IMR-90 (cell line): ENCODE results near the gene KDF1. TPM values are rescaled to one million over a fixed set of nuclear protein-coding genes. Genes with fewer than 3 reads are reported as not detected.
A peak's percentile ranks its signal among the peaks of the same experiment; 100 is the strongest.

ENCODE experiments used
- ATAC-seq: fragments of 200-7000 bp; cut with Tn5 transposase; 2 replicates; pipeline ENCODE4 v1.9.1; 2020; ENCODE audit warnings: low read depth, mild to moderate bottlenecking, moderate library complexity
- BruUV-seq: library from RNA; stranded (reverse); fragments of 400-500 nt; replicated peaks from 2 replicates; lab custom pipeline; 2021; lab: Mats Ljungman, UMichigan
- CTCF ChIA-PET: fragments of 300-600 bp; formaldehyde crosslinking; extraction: SDS; loops from one replicate; lab custom pipeline; 2021; ENCODE audit warnings: antibody characterized with exemption; lab: Yijun Ruan, JAX
- POLR2A ChIA-PET: fragments of 300-600 bp; sonication (Branson Sonifier 250); formaldehyde crosslinking; loops from one replicate; lab custom pipeline; 2022; ENCODE audit warnings: antibody characterized with exemption; ENCODE audit not compliant: unreplicated experiment; lab: Charles Lee
- DNase-seq: peaks from one replicate; pipeline ENCODE4 v3.0.0; 2013
- H2AFZ ChIP-seq: replicated peaks from 2 replicates; pipeline ENCODE3; 2013; ENCODE audit warnings: low read length, mild to moderate bottlenecking; ENCODE audit not compliant: poor library complexity
- H2AK5ac ChIP-seq: 2 replicates; pipeline ENCODE4 v1.6.1; 2013; ENCODE audit warnings: low read depth, low read length, inconsistent platforms
- H2AK9ac ChIP-seq: replicated peaks from 2 replicates; pipeline ENCODE3; 2013; ENCODE audit warnings: mild to moderate bottlenecking, low read depth, low read length, moderate library complexity; ENCODE audit not compliant: poor library complexity
- H2BK120ac ChIP-seq: 2 replicates; pipeline ENCODE4 v1.6.1; 2013; ENCODE audit warnings: low read depth, low read length, inconsistent platforms
- H2BK15ac ChIP-seq: 3 replicates; pipeline ENCODE4 v1.6.1; 2013; ENCODE audit warnings: low read depth, low read length, inconsistent platforms
- H2BK20ac ChIP-seq: 2 replicates; pipeline ENCODE4 v1.6.1; 2013; ENCODE audit warnings: low read depth, mild to moderate bottlenecking, inconsistent platforms, low read length, moderate library complexity
- H2BK5ac ChIP-seq: 2 replicates; pipeline ENCODE4 v1.6.1; 2013; ENCODE audit warnings: mild to moderate bottlenecking, low read depth, low read length, inconsistent platforms; ENCODE audit not compliant: poor library complexity, severe bottlenecking
- H3K14ac ChIP-seq: replicated peaks from 2 replicates; pipeline ENCODE4 v1.6.1; 2013; ENCODE audit warnings: low read depth, low read length, inconsistent platforms
- H3K18ac ChIP-seq: 2 replicates; pipeline ENCODE4 v1.6.1; 2013; ENCODE audit warnings: low read depth, low read length, control low read depth
- H3K23ac ChIP-seq: 2 replicates; pipeline ENCODE4 v1.6.1; 2013; ENCODE audit warnings: low read depth, low read length, inconsistent platforms
- H3K27ac ChIP-seq: 2 replicates; pipeline ENCODE4 v1.5.1; 2013; ENCODE audit warnings: mild to moderate bottlenecking, control low read depth, low read length; ENCODE audit not compliant: insufficient read depth
- H3K27me3 ChIP-seq: 2 replicates; pipeline ENCODE4 v1.6.1; 2013; ENCODE audit warnings: low read length; ENCODE audit not compliant: control insufficient read depth, insufficient read depth
- H3K36me3 ChIP-seq: 2 replicates; pipeline ENCODE4 v1.6.1; 2013; ENCODE audit warnings: low read length, mixed read lengths; ENCODE audit not compliant: control insufficient read depth, insufficient read depth
- H3K4ac ChIP-seq: 2 replicates; pipeline ENCODE4 v1.6.1; 2013; ENCODE audit warnings: low read depth, low read length, inconsistent platforms
- H3K4me1 ChIP-seq: 2 replicates; pipeline ENCODE4 v1.6.1; 2013; ENCODE audit warnings: low read length, mixed read lengths; ENCODE audit not compliant: control insufficient read depth, insufficient read depth
- H3K4me2 ChIP-seq: 2 replicates; pipeline ENCODE4 v1.6.1; 2013; ENCODE audit warnings: low read depth, mild to moderate bottlenecking, control low read depth, low read length, moderate library complexity
- H3K4me3 ChIP-seq: 2 replicates; pipeline ENCODE4 v1.5.1; 2013; ENCODE audit warnings: low read depth, mild to moderate bottlenecking, control low read depth, low read length, moderate library complexity; ENCODE audit not compliant: insufficient read depth
- H3K56ac ChIP-seq: 2 replicates; pipeline ENCODE4 v1.6.1; 2013; ENCODE audit warnings: low read length, inconsistent platforms; ENCODE audit not compliant: insufficient read depth; ENCODE audit errors: extremely low read depth
- H3K79me1 ChIP-seq, 2 experiments: 2 replicates each; pipeline ENCODE4 v1.6.1; 2013; ENCODE audit warnings: low read length in 2 of 2, inconsistent platforms in 1 of 2, low read depth in 1 of 2
- H3K9ac ChIP-seq: 2 replicates; pipeline ENCODE4 v1.6.1; 2013; ENCODE audit warnings: low read depth, low read length, control low read depth
- H3K9me1 ChIP-seq: 2 replicates; pipeline ENCODE4 v1.6.1; 2013; ENCODE audit warnings: low read length, inconsistent platforms; ENCODE audit not compliant: insufficient read depth
- H3K9me3 ChIP-seq: 2 replicates; pipeline ENCODE4 v1.6.1; 2013; ENCODE audit warnings: low read length; ENCODE audit not compliant: control insufficient read depth, insufficient read depth
- H4K20me1 ChIP-seq: 2 replicates; pipeline ENCODE4 v1.6.1; 2013; ENCODE audit warnings: low read length, inconsistent platforms; ENCODE audit not compliant: insufficient read depth
- H4K5ac ChIP-seq: 2 replicates; pipeline ENCODE4 v1.6.1; 2013; ENCODE audit warnings: mild to moderate bottlenecking, low read depth, low read length, control low read depth
- H4K8ac ChIP-seq, 2 experiments: 2 replicates each; pipeline ENCODE4 v1.6.1; 2013; ENCODE audit warnings: low read depth in 2 of 2, low read length in 2 of 2, control low read depth in 1 of 2, inconsistent platforms in 1 of 2
- H4K91ac ChIP-seq: 2 replicates; pipeline ENCODE4 v1.6.1; 2013; ENCODE audit warnings: low read depth, low read length, inconsistent platforms; ENCODE audit not compliant: insufficient read depth
- BHLHE40 ChIP-seq: fragments of 150-350 bp; IDR thresholded peaks from 2 replicates; pipeline ENCODE4 v1.6.1; 2016; ENCODE audit warnings: mild to moderate bottlenecking, low read depth, low read length
- CHD1 ChIP-seq: IDR thresholded peaks from 2 replicates; pipeline ENCODE4 v1.6.1; 2012; ENCODE audit warnings: low read depth, low read length, improper control_type of control experiment
- MAZ ChIP-seq: IDR thresholded peaks from 2 replicates; pipeline ENCODE4 v1.6.1; 2012; ENCODE audit warnings: low read depth, mild to moderate bottlenecking, low read length, improper control_type of control experiment, moderate library complexity, borderline replicate concordance
- NFE2L2 ChIP-seq: fragments of 150-350 bp; IDR thresholded peaks from 2 replicates; pipeline ENCODE4 v1.6.1; 2016; ENCODE audit warnings: low read depth, mild to moderate bottlenecking, low read length
- RAD21 ChIP-seq: IDR thresholded peaks from 2 replicates; pipeline ENCODE4 v1.6.1; 2012; ENCODE audit warnings: low read length, improper control_type of control experiment
- RCOR1 ChIP-seq: IDR thresholded peaks from 2 replicates; pipeline ENCODE4 v1.6.1; 2012; ENCODE audit warnings: mild to moderate bottlenecking, low read length, improper control_type of control experiment; ENCODE audit not compliant: insufficient replicate concordance
- RFX5 ChIP-seq: IDR thresholded peaks from 2 replicates; pipeline ENCODE4 v1.8.0; 2012; ENCODE audit warnings: low read depth, mild to moderate bottlenecking, low read length, moderate library complexity
- SMC3 ChIP-seq: fragments of 150-350 bp; IDR thresholded peaks from 2 replicates; pipeline ENCODE4 v1.6.1; 2016; ENCODE audit warnings: low read depth, mild to moderate bottlenecking, antibody characterized with exemption, low read length, moderate library complexity
- WGBS, 2 experiments: methylation state at CpG; one replicate each; pipeline versions ENCODE4 v1.1.5 to v1.1.7; 2013; ENCODE audit warnings: missing lambda C conversion rate in 2 of 2; ENCODE audit not compliant: insufficient read length in 1 of 2; ENCODE audit errors: extremely low coverage in 2 of 2; 5-methylcytosine and 5-hydroxymethylcytosine counted together
- dilution Hi-C: fragments of 300-500 bp; cut with HindIII; formaldehyde crosslinking; loops from one replicate; pipeline ENCODE4 v1.14.3; 2018; ENCODE audit warnings: low sequenced_read_pairs; ENCODE audit not compliant: unreplicated experiment
- in situ Hi-C: fragments of 300-500 bp; cut with MboI; formaldehyde crosslinking; loops from 3 replicates; pipeline ENCODE4 v1.14.3; 2019; ENCODE audit warnings: low sequenced_read_pairs, inconsistent platforms, mixed read lengths
- intact Hi-C: fragments of 100-400 bp; cut with micrococcal nuclease; formaldehyde crosslinking; loops from 2 replicates; pipeline ENCODE4 v1.10.0; 2022
- polyA plus RNA-seq, 3 experiments: library from polyadenylated mRNA; depleted of rRNA; stranded (reverse); fragments of >200 nt; gene quantifications; 2 replicates each; pipeline ENCODE4 v1.2.3, GENCODE V29; 2012; ENCODE audit warnings: low replicate concordance in 1 of 3
- total RNA-seq: library from RNA; depleted of rRNA; stranded (reverse); fragments of >200 nt; gene quantifications from 2 replicates; pipeline ENCODE4 v1.2.3, GENCODE V29; 2012
- TF ChIP-seq, protein P1 (sequence below): conservative IDR thresholded peaks from 2 replicates; pipeline ENCODE4 v1.5.1; 2012; ENCODE audit warnings: mild to moderate bottlenecking, low read depth, low read length, improper control_type of control experiment

The KDF1 gene
- total and polyA plus RNA-seq, 2 of the 4 experiments (the other 2 are of a cell fraction), result not detected

DNA sequence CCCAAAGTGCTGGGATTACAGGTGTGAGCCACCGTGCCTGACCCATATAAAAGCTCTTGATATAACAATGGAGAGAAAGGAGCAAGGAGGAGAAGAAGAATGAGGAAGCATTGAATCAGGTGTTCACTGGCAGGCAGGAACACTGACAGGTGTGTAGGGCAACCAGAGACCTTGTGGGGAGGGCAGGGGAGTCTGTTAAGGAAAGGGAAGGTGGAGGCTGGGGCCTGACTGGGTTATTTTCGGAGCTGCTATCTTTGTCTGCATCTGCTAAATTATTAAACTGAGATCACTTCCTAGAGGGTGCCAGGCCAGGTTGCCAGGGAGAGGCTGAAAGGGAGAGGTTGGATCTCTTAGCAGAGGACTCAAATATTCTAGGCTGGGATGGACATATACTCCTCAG, 26.4 kb upstream of the KDF1 start:
- Histone ChIP-seq H3K18ac (no peak overlapping the region), H3K36me3 (no peaks in the 10 kb centered on the region), H3K27me3 (no peaks in the 10 kb centered on the region), H4K5ac (no peak overlapping the region), H2AK9ac (no peak overlapping the region), H3K23ac (no peak overlapping the region), H2AFZ (no peak overlapping the region), H4K8ac (no peak overlapping the region), H3K4me1 (peaks cover 11% of the 10 kb centered on the region), H3K27ac (no peak overlapping the region), H3K14ac (no peak overlapping the region), H2BK15ac (no peak overlapping the region), H3K4me2 (no peak overlapping the region), H3K9ac (no peak overlapping the region), H2BK20ac (0 out of 2 replicates have a peak overlapping the region, but pooled peaks have one; percentile 32), H3K4ac (no peak overlapping the region), H2BK120ac (no peak overlapping the region), H3K79me1 (no peaks in the 10 kb centered on the region), H2AK5ac (peak overlapping the region; percentile 20; the same call in 1 of the 2 replicates), H4K20me1 (no peaks in the 10 kb centered on the region), H4K91ac (no peak overlapping the region), H3K9me3 (no peaks in the 10 kb centered on the region), H3K4me3 (no peak overlapping the region), H2BK5ac (no peak overlapping the region), H3K56ac (no peak overlapping the region), H3K9me1 (peaks cover 11% of the 10 kb centered on the region)
- 86% methylated on average over 1 of the region's 2 CpGs; no CpG with 5 or more reads in 1 of the 2 experiments for WGBS, 2 experiments
- ChIA-PET POLR2A (no interaction called here), CTCF (interaction anchor here (1.5 kb wide), 1 partner anchor 9 kb away, joined by 4 read pairs; no protein-coding TSS in a partner anchor)
- TF ChIP-seq, protein P1, sequence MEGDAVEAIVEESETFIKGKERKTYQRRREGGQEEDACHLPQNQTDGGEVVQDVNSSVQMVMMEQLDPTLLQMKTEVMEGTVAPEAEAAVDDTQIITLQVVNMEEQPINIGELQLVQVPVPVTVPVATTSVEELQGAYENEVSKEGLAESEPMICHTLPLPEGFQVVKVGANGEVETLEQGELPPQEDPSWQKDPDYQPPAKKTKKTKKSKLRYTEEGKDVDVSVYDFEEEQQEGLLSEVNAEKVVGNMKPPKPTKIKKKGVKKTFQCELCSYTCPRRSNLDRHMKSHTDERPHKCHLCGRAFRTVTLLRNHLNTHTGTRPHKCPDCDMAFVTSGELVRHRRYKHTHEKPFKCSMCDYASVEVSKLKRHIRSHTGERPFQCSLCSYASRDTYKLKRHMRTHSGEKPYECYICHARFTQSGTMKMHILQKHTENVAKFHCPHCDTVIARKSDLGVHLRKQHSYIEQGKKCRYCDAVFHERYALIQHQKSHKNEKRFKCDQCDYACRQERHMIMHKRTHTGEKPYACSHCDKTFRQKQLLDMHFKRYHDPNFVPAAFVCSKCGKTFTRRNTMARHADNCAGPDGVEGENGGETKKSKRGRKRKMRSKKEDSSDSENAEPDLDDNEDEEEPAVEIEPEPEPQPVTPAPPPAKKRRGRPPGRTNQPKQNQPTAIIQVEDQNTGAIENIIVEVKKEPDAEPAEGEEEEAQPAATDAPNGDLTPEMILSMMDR, result no peak
- TF ChIP-seq RCOR1 (no peak), RFX5 (no peak), CHD1 (no peak), RAD21 (no peak), NFE2L2 (no peak), SMC3 (no peak), MAZ (no peak), BHLHE40 (no peak)
- in situ Hi-C loops, result no loop called here
- BruUV-seq, result no TSS peak
- DNase-seq, result no peak
- no peak for ATAC-seq
- intact Hi-C loops, result no loop called here
- dilution Hi-C loops, result no loop called here
